GM12873 (cell line): ENCODE measurements around the gene ASTN2.

Experiments
- TF ChIP-seq, protein P1 (sequence below): IDR thresholded peaks from 2 replicates; pipeline ENCODE4 v1.5.1; 2012; ENCODE audit warnings: low read depth, mild to moderate bottlenecking, moderate library complexity, low read length, control low read depth; ENCODE audit not compliant: insufficient read depth; ENCODE audit errors: missing control alignments

Gene ASTN2

GRCh38 chr9:116379821-116380220 is 1035.0 kb downstream of the ASTN2 start:
- TF ChIP-seq, protein P1, sequence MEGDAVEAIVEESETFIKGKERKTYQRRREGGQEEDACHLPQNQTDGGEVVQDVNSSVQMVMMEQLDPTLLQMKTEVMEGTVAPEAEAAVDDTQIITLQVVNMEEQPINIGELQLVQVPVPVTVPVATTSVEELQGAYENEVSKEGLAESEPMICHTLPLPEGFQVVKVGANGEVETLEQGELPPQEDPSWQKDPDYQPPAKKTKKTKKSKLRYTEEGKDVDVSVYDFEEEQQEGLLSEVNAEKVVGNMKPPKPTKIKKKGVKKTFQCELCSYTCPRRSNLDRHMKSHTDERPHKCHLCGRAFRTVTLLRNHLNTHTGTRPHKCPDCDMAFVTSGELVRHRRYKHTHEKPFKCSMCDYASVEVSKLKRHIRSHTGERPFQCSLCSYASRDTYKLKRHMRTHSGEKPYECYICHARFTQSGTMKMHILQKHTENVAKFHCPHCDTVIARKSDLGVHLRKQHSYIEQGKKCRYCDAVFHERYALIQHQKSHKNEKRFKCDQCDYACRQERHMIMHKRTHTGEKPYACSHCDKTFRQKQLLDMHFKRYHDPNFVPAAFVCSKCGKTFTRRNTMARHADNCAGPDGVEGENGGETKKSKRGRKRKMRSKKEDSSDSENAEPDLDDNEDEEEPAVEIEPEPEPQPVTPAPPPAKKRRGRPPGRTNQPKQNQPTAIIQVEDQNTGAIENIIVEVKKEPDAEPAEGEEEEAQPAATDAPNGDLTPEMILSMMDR = no peak

DNA sequence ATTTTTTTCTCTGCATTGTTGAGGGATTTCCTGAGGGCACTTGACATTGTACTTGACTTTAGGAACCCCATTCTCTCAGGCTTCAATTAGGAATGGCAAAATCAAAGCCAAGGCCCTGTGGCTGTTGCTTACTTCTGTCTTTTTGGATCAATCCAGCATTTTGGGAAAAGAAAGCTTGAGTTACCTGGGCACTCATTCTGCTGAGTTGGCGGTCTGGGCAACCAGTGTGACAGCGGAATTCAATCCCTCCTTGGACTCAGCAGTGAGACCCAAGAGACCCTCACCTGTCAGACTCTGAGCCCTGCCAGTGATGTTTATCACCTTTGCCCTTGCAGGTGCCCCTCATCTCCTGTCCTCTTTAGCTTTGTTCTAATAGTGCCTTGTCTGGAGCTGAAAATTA is 1036.0 kb downstream of the ASTN2 start:
- TF ChIP-seq, protein P1 = no peak

- TF ChIP-seq, protein P1 = no peak
Observed at GRCh38 chr9:116377179-116377798, 1037.6 kb downstream of the ASTN2 start.
